GM12878 (cell line): Measurements from ENCODE around the gene SLC37A1. TPM values are rescaled to one million over a fixed set of nuclear protein-coding genes. Genes with fewer than 3 reads are reported as not detected.

ENCODE experiments used
- ATAC-seq: fragments of 200-7000 bp; cut with Tn5 transposase; 3 replicates; pipeline ENCODE4 v1.9.1; 2020; ENCODE audit warnings: mild to moderate bottlenecking, moderate library complexity
- BruUV-seq: library from RNA; stranded (reverse); fragments of 400-500 nt; replicated peaks from 2 replicates; lab custom pipeline; 2021; lab: Mats Ljungman, UMichigan
- CTCF ChIA-PET: fragments of 300-600 bp; sonication (Branson Sonifier 250); formaldehyde crosslinking; extraction: SDS; loops from one replicate; lab custom pipeline; 2021; ENCODE audit warnings: inconsistent platforms; lab: Yijun Ruan, JAX
- POLR2A ChIA-PET: fragments of 350-600 bp; formaldehyde crosslinking; extraction: SDS; loops from one replicate; lab custom pipeline; 2021; ENCODE audit warnings: inconsistent platforms; lab: Charles Lee
- RAD21 ChIA-PET: fragments of 300-600 bp; sonication (Branson Sonifier 250); formaldehyde crosslinking; loops from one replicate; lab custom pipeline; 2023; ENCODE audit warnings: antibody characterized with exemption; ENCODE audit not compliant: unreplicated experiment; lab: Charles Lee
- SMC1A ChIA-PET: fragments of 300-600 bp; sonication (Branson Sonifier 250); formaldehyde crosslinking; loops from one replicate; lab custom pipeline; 2023; ENCODE audit not compliant: unreplicated experiment, uncharacterized antibody; lab: Charles Lee
- DNase-seq: peaks from one replicate; pipeline ENCODE4 v3.0.0-alpha.2; 2011; ENCODE audit warnings: low read depth, low spot score
- FAIRE-seq: peaks from 3 replicates; lab custom pipeline; 2011; peaks lifted over from hg19 to GRCh38; lab: Jason Lieb, UNC
- H2AFZ ChIP-seq: 2 replicates; pipeline ENCODE4 v1.6.0; 2011; ENCODE audit warnings: low read depth, low read length, control low read depth; ENCODE audit not compliant: control insufficient read depth
- H3K27ac ChIP-seq: 2 replicates; pipeline ENCODE4 v1.5.1; 2011; ENCODE audit warnings: control low read depth; ENCODE audit not compliant: control insufficient read depth, insufficient read depth
- H3K27me3 ChIP-seq, 2 experiments: replicated peaks in 1 of 2; 2 replicates each; pipeline versions ENCODE4 v1.6.0 to v1.6.1; 2011; ENCODE audit warnings: low read length in 1 of 2; ENCODE audit not compliant: control insufficient read depth in 2 of 2, insufficient read depth in 2 of 2
- H3K36me3 ChIP-seq, 2 experiments: 2 replicates each; pipeline ENCODE4 v1.5.1; 2011; ENCODE audit warnings: low read length in 1 of 2; ENCODE audit not compliant: control insufficient read depth in 2 of 2, insufficient read depth in 2 of 2
- H3K4me1 ChIP-seq: 2 replicates; pipeline ENCODE4 v1.6.1; 2011; ENCODE audit warnings: mild to moderate bottlenecking, low read length, moderate library complexity, mixed read lengths; ENCODE audit not compliant: control insufficient read depth, insufficient read depth
- H3K4me2 ChIP-seq: 2 replicates; pipeline ENCODE4 v1.6.0; 2011; ENCODE audit warnings: control low read depth; ENCODE audit not compliant: control insufficient read depth, insufficient read depth
- H3K4me3 ChIP-seq: fragments of 200-600 bp; sonication (generic); 2 replicates; pipeline ENCODE4 v1.5.1; 2016
- H3K79me2 ChIP-seq: 2 replicates; pipeline ENCODE4 v1.6.0; 2011; ENCODE audit warnings: low read length; ENCODE audit not compliant: control insufficient read depth, insufficient read depth
- H3K9ac ChIP-seq: 2 replicates; pipeline ENCODE4 v1.8.0; 2011; ENCODE audit warnings: low read length, control low read depth, mixed read lengths; ENCODE audit not compliant: control insufficient read depth, insufficient read depth
- H3K9me3 ChIP-seq: replicated peaks from 3 replicates; pipeline ENCODE4 v1.5.1; 2011; ENCODE audit warnings: mild to moderate bottlenecking, low read length; ENCODE audit not compliant: control insufficient read depth, insufficient read depth
- H4K20me1 ChIP-seq: 2 replicates; pipeline ENCODE4 v1.6.0; 2011; ENCODE audit not compliant: control insufficient read depth, insufficient read depth
- ATF7 ChIP-seq: fragments of 450-650 bp; IDR thresholded peaks from 2 replicates; pipeline ENCODE4 v1.6.1; 2016; ENCODE audit warnings: low read depth, mild to moderate bottlenecking
- EED ChIP-seq: sonication (generic); IDR thresholded peaks from 2 replicates; pipeline ENCODE4 v1.6.1; 2016; ENCODE audit warnings: antibody characterized with exemption, low read depth
- JUNB ChIP-seq: IDR thresholded peaks from 2 replicates; pipeline ENCODE4 v1.6.1; 2016; ENCODE audit warnings: antibody characterized with exemption, mild to moderate bottlenecking
- JUND ChIP-seq: IDR thresholded peaks from 2 replicates; pipeline ENCODE4 v1.6.1; 2012; ENCODE audit warnings: low read depth, mild to moderate bottlenecking, low read length, improper control_type of control experiment, moderate library complexity
- MXI1 ChIP-seq: fragments of 150-350 bp; IDR thresholded peaks from 2 replicates; pipeline ENCODE4 v1.6.1; 2011; ENCODE audit warnings: low read depth, mild to moderate bottlenecking, inconsistent platforms, low read length, improper control_type of control experiment
- NFYA ChIP-seq: IDR thresholded peaks from 2 replicates; pipeline ENCODE4 v1.6.1; 2011; ENCODE audit warnings: low read depth, mild to moderate bottlenecking, low read length, improper control_type of control experiment, borderline replicate concordance
- NR2F1 ChIP-seq: fragments of 450-650 bp; conservative IDR thresholded peaks from 2 replicates; pipeline ENCODE4 v1.6.1; 2017; ENCODE audit warnings: mild to moderate bottlenecking
- PAX5 ChIP-seq: IDR thresholded peaks from 2 replicates; pipeline ENCODE4 v1.6.1; 2011; ENCODE audit warnings: low read depth, low read length, borderline replicate concordance
- PBX3 ChIP-seq: IDR thresholded peaks from 2 replicates; pipeline ENCODE4 v1.6.1; 2011; ENCODE audit warnings: mild to moderate bottlenecking, low read depth, low read length, moderate library complexity; ENCODE audit not compliant: insufficient replicate concordance
- RB1 ChIP-seq: fragments of 450-650 bp; formaldehyde crosslinking; IDR thresholded peaks from 2 replicates; pipeline ENCODE4 v1.6.1; 2017; ENCODE audit warnings: mild to moderate bottlenecking, borderline replicate concordance
- RUNX3 ChIP-seq: IDR thresholded peaks from 2 replicates; pipeline ENCODE4 v1.6.1; 2012; ENCODE audit warnings: low read length, inconsistent platforms
- YBX1 ChIP-seq: fragments of 450-650 bp; IDR thresholded peaks from 2 replicates; pipeline ENCODE4 v1.6.1; 2016; ENCODE audit warnings: antibody characterized with exemption
- WGBS: methylation state at CpG from one replicate; pipeline ENCODE4 v1.1.6; 2016; ENCODE audit warnings: low lambda C conversion rate; ENCODE audit not compliant: insufficient replicate concordance, insufficient coverage; ENCODE audit errors: missing lambda C conversion rate; 5-methylcytosine and 5-hydroxymethylcytosine counted together
- in situ Hi-C: fragments of 300-500 bp; cut with MboI; formaldehyde crosslinking; loops from 9 replicates; pipeline ENCODE4 v1.14.3; 2018; ENCODE audit warnings: mixed read lengths
- intact Hi-C: fragments of 100-400 bp; cut with micrococcal nuclease; formaldehyde crosslinking; loops from one replicate; pipeline ENCODE4 v1.14.2; 2022; ENCODE audit not compliant: unreplicated experiment
- polyA plus RNA-seq, 11 experiments: library from polyadenylated mRNA; depleted of rRNA in 4 of 11; unstranded in 6 of 11; stranded (reverse) in 5 of 11; fragments of >200 nt; fragmentation: Nextera tagmentation in 4 of 11; fragmentation: Illumina TruSeq in 1 of 11; extraction: Ambion mirVana in 4 of 11; extraction: Trizol in 1 of 11; gene quantifications; 1 replicate in 1 of 11; 2 replicates in 10 of 11; pipeline versions ENCODE4 v1.2.1 to v1.2.3, GENCODE V29; 2011 to 2016; ENCODE audit warnings: inconsistent platforms in 2 of 11, missing spikeins in 2 of 11, low read depth in 1 of 11
- total RNA-seq, 4 experiments: library from RNA; depleted of rRNA in 3 of 4; stranded (reverse); fragments of >200 nt in 3 of 4; fragmentation: Illumina TruSeq in 1 of 4; extraction: Trizol in 1 of 4; gene quantifications; 2 replicates each; pipeline versions ENCODE4 v1.2.1 to v1.2.3, GENCODE V29; 2013 to 2021

The SLC37A1 gene
- total and polyA plus RNA-seq, 10 of the 15 experiments (the other 5 are each of a cell fraction or from before 2014, with no cell fraction given), result 1.1 to 35.5 (median 24.4) TPM

- DNase-seq, result peak; percentile 15
- Histone ChIP-seq H3K36me3 (no peaks in the 10 kb centered on the region), H3K27ac (no peak overlapping the region), H2AFZ (no peak overlapping the region), H3K4me2 (no peak overlapping the region), H3K79me2 (no peaks in the 10 kb centered on the region), H3K27me3 (no peaks in the 10 kb centered on the region; a peak in 1 of 4 replicates), H3K4me1 (no peaks in the 10 kb centered on the region), H4K20me1 (no peaks in the 10 kb centered on the region), H3K9ac (no peak overlapping the region), H3K9me3 (no peaks in the 10 kb centered on the region; the same call in 1 of the 3 replicates), H3K4me3 (no peak overlapping the region)
- TF ChIP-seq YBX1, result no peak
- no peak for TF ChIP-seq JUND
- no peak for TF ChIP-seq RB1
- peak; percentile 79 for TF ChIP-seq NR2F1
- no peak for TF ChIP-seq PAX5
- TF ChIP-seq NFYA, result no peak
- no peak for TF ChIP-seq MXI1
- TF ChIP-seq EED, result no peak
- peak; percentile 18; the same call in 1 of the 2 replicates for TF ChIP-seq RUNX3
- no peak for TF ChIP-seq PBX3
- TF ChIP-seq ATF7, result no peak
- TF ChIP-seq JUNB, result 0 out of 2 replicates have a peak, but pooled peaks have one; percentile 19
- intact Hi-C loops, result no loop called here
- POLR2A ChIA-PET, result interaction anchor here (0.6 kb wide), 2 partner anchors 152 to 468 kb away, joined by 3 to 5 read pairs; no protein-coding TSS in a partner anchor
- FAIRE-seq, result no peak
- ATAC-seq, result peak; percentile 48
- SMC1A ChIA-PET, result interaction anchor here (1.0 kb wide), 1 partner anchor 10 kb away, joined by 4 read pairs; no protein-coding TSS in a partner anchor
- RAD21 ChIA-PET, result no interaction called here
- CTCF ChIA-PET, result interaction anchor here (0.6 kb wide), 1 partner anchor 43 kb away, joined by 5 read pairs; no protein-coding TSS in a partner anchor
- BruUV-seq, result no TSS peak
- in situ Hi-C loops, result loop anchor here (5.0 kb wide), 1 partner anchor 230 kb away; no protein-coding TSS in a partner anchor
- 23% methylated on average over 11 of the region's 11 CpGs for WGBS
These were observed 84.0 kb downstream of the SLC37A1 start for GRCh38 chr21:42597487-42598158.
